NCI-H128 (cell line): ENCODE results near the gene EPHB1.

Source experiments
- DNase-seq: peaks from one replicate; lab custom pipeline; 2025; ENCODE audit not compliant: unreplicated experiment; lab: John Stamatoyannopoulos, UW

Gene EPHB1

DNA sequence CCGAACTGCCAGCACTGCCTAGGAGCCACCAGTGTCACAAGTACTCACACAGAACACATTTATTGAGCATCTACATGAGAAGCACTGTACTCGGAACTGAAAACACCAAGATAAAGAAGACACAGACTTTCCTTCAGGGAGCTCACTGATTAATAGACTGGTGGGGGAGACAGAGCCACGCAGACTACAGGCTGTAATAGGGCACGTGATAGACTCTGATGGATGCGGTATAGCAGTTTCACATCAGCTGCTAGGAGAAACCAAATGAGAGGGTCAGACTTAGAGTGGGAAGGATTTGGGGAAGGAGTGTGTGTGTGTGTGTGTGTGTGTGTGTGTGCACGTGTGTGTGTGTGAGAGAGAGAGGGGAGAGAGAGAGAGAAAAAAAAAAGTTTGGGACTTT lies 12.1 kb downstream of the EPHB1 start:
- no peak for DNase-seq

DNA sequence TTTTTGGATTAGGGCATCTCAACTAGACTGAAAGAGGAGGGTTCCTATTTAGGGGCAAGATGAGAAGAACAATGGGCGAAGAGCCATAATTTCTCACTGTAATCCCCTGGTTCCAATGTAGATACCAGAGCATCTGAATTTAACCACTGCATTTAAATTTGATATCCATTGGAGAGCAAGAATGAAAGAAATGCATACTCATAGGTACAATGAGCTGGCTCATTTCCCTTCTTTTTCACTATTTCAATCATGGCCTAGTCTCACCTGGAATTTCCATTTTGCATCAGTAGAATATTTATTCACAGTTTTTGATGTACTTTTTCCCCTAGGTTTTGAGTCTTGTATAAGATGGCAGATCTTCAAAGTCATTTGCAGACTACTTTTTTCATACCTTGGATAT lies 13.8 kb downstream of the EPHB1 start:
- DNase-seq = no peak

DNA sequence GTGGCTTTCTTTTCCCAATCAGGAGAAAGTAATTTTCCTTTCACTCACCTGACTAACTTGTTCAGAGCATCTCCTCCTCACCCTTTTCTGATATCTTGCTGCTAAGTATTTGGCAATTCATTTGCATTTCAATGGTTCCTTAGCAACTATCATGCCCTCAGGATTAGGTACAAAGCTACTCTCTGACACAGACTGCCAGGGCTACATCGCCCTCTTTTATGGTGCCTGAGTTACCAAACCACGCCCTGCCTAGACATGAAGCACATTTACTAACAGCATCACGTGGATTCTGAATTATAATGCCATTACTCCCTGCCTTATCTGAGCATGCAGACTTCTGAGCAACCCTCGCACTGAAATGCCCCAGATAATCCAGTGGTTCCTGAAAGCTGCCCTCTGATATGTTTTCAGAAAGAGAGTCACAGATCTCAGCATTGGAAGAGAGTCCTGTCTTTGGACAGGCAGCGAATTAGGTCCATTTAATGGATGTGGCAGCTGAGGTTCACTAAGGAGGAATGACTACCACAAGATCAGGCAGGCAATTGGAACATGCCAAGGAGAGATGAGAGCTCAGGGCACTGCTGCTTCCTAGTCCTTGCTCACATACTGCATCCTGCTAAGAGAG lies 14.5 kb downstream of the EPHB1 start:
- DNase-seq = no peak

DNA sequence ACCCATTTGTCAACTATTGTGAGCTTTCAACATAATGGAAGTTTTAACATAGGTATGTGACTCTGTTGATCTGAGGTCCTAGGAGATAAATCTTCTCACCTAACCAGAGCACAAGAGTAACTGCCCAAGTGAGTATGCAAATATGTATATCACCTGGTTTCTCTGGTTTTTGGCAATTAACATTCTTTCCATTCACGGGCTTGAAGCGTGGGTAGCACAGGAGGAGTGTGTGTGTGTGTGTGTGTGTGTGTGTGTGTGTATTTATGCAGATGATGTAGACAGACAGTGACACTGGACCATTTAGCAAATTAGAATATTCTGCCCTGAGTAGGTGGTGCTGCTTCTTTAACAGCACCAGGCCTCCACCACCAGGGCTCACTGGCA lies 15.0 kb downstream of the EPHB1 start:
- DNase-seq = no peak

DNA sequence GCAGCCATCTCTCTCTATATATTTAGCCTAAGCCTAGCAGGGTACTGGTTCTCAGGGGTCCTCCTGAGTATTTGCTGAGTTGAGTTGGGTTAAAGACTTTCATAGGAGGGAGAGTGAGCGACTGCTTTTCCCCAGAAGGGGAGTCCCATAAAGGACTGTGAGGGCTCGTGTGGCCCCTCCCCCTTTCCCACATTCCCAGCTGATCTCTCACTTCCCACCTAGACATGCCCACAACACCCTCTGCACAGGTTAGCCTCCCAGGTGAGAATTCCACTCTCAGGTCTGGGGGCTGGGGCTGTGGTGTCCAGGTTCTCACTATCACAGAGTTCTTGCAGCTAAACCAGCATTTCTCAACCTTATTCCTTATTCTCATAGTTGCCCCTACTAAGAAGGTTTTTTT lies 15.8 kb downstream of the EPHB1 start:
- no peak for DNase-seq

DNA sequence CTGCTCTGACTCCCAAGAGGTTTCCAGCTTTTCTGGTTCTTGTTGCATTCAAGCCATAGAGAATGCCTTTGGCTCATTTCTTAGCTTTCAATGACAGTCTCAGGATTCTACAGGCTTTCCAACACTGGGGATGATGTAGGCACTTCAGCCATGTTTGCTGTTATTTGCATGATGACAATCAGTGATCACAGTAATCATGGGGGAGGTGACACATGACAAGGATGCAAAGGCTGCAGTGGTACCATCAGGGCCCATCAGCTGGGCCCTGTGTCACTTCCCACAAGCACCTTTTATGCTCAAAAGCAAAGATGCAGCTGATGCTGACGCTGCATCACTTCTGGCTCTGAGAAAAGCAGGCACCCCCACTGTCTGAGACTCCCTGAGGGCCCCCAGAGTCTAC lies 18.6 kb downstream of the EPHB1 start:
- no peak for DNase-seq

DNA sequence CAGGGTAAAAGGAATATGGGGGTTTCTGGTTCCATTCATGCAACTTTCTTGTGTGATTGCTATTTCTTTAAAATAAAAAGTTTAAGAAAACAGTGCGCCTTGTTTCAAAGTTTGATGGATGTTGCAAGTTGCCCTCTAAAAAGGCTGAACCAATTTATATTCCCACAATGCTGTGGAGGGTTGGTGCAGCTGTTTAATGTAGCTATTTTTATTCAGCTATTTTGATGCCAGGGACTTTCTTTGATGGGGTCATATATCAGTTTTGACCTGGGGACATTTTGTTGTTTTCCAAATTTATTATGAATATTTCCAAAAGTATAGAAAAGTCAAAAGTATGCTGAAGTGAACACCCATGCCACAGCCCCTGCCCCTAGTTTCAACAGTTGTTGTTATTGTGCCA lies 20.5 kb downstream of the EPHB1 start:
- no peak for DNase-seq

DNA sequence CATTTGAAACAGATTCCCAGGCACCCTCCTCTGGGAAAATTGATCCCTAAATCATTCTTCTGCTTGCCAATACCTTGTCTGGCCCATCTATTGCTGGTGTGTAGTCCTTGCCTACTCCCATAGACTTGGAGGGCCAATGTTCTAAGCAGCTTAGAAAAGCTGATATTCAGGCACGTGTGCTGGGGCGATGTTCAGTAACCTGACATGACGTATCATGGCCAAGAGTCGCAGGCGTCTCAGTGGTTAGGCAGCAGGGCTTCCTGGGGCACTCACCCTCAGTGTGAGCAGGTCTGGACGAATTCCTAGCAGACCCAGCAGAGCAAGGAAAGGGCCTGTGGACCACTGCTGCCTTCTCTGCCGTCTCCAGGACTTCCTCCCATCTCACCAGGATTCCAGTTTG lies 21.6 kb downstream of the EPHB1 start:
- DNase-seq = no peak

DNA sequence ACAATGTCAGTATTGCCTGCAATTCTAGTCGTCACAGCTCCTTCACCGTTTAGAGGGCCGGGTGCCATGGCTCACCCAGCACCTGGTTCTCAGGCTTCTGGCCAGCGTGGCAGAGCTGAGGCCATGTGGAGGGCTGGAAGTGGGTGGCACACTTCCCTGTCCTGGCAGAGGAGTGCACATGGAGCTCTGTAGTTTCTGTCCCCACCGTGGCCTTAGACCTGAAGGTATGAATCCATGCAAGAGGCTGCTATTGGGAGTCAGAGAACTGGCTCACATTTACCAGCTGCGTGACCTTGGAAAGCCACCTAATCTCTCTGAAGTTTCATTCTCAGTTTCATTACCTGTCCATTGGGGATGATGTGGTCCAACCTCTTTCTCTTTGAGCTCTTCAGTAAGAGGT lies 22.2 kb downstream of the EPHB1 start:
- DNase-seq = no peak

DNA sequence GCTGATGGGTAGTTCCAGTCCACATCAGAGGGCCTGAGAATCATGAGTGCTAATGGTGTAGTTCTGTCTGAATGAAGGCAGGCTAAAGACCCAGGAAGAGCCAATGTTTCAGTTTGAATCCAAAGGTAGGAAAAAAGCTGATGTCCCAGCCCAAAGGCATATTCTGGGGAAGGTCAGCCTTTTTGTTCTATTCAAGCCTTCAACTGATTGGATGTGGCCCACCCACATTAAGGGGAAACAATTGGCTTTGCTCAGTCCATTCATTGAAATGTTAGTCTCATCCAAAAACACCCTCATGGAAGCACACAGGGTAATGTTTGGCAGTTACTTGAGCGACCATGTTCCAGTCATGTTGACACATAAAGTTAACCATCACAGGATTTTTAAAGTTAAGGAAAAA lies 25.9 kb downstream of the EPHB1 start:
- no peak for DNase-seq

DNA sequence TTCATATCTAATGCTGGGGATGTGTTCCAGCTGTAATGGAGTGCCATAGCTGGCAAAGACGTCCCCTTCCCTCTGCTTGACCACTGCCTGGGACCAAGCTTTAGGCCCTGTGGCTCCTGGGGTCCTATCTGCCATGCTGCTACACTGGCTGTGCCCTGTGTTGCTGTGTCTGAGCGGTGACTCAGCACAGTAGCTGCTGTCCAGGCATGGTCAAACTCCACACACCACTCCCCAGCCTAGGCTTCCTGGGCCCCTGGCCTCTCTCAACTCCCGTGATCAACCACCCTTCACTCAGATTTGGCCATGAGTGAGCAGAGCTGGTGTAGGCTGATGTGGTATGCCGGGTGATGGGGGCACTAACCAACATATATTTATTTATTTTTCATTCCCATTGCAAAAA lies 27.0 kb downstream of the EPHB1 start:
- DNase-seq = no peak

DNA sequence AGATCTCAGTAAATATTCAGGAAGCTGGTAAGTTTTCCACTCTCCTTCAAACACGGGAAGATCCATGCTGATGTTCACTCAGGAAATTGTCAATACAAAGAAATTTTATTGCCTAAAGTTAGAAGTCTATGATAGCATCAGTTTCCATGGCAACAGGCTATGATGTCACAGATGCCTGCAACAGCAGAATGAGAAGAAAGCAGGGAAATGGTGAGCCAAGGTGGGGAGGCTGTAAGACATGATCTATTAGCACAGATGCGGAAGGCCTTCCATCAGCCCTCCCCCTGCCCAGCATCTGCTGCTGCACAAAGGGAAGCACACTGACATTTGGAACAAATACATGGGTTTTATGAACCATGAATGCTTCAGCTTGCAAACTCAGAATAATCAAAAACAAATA lies 28.6 kb downstream of the EPHB1 start:
- DNase-seq = no peak

DNA sequence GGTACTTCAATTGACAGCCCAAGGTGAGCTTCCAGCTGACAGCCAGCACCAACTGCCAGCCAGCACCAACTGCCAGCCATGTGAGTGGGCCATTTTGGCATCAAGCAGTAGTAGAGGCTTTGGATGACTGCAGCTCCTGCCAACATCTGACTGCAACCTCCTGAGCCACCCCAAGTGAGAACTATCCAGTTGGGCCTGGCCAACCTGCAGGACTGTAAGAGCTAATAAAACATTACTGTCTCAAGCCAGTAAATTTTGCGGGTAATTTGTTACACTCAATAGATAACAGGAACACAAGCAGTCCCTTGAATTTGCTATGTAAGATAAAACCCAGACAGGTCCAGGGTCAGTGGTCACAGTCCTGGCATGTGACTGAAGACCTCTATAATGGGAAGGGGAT lies 29.7 kb downstream of the EPHB1 start:
- no peak for DNase-seq

DNA sequence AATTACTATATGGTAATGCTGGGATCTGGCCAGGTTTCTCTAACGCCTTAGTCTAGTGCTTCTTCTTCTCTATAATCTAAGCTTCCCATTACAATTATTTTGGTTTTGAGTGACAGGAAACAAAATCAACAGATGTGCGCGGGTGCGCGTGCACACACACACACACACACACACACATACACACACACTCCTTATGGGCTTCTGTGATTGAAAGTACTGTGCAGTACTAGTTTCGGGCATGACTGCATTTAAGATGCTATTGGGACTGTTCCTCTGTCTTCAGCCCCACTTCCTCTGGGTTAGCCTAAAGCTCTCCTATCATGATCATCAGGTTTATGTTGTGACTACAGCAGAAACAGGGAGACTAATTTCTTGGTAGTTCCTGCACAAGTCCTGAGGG lies 32.2 kb downstream of the EPHB1 start:
- DNase-seq = no peak

DNA sequence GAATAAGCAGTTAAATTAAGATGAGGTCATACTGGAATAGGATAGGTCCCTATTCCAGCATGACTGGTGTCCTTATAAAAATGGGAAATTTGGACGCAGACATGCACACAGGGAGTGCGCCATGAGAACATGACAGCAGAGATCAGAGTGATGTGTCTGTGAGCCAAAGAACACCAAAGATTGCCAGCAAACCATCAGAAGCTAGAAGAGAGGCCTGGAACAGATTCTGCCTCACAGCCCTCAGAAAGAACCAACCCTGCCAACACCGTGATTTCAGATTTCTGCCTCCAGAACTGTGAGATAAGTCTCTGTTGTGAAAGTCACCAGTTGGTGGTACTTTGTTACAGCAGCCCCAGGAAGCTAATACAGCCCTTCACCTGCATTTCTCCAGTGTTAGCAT lies 34.7 kb downstream of the EPHB1 start:
- DNase-seq = no peak

DNA sequence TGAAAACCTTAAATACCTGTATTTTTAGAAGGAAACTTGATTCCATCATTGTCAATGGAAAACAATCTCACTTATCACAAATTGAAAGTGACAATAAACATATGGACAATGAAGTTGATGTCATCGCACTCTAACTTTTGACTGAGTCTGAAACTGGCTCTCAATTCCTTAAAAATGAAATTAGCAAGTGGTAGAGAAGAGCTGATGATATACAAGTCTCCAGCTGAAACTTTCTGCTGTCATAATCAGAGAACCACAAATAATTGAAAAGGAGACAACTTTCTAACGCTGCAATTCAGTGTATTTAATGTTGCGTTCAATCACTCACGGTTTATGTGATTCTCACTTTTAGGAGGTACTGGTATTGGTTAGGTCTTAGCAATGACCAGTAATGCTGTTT lies 37.5 kb downstream of the EPHB1 start:
- DNase-seq = no peak

DNA sequence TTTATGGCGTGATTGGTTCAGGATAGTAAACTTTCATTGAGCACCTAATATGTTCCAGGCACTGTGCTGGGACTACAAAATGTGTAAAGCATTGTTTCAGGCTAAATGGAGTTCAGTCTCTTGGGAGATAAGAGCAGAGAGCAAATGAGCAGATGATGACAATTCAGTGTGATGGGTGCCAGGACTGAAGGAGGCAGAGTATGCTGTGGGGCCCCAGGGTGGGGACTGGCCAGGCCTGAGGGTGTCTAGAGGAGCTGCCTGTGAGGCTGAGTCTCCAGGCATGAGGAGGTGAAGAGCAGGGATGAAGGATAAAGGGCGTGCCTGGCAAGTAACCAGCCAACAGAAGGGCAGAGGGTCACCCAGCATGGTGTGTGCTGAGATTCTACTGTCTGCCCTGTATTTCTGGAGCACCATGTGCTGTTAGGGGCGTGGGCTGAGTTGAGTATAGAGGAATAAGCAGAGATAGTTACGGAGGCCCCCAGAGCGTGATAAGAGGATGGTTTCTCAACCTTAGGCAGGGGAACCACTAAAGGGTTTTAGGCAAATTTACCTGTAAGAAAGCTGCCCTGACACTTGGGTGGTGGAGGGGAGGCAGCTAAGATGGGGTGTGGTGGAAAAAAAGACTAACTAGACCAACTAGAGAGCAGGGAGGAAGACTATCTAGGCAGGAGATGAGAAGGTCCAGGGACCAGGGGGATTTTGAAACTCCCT lies 38.5 kb downstream of the EPHB1 start:
- no peak for DNase-seq

DNA sequence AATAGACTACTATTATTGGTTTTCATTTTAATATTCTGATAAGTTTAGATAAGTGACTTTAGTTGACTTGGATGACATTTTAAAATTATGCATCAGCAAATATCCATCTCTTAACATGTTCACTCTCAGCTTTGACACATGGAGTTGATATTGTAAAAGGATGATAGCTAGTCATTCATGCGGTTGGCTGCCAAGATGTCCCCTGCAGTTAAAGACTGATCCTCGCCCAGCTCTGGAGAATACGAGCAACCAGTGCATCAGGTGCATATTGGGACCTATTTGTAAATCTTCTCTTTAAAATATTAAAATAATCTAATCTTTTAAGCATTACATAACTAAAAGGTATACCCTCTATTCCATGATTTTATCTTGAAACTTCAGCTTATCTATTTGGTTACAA lies 41.9 kb downstream of the EPHB1 start:
- no peak for DNase-seq

DNA sequence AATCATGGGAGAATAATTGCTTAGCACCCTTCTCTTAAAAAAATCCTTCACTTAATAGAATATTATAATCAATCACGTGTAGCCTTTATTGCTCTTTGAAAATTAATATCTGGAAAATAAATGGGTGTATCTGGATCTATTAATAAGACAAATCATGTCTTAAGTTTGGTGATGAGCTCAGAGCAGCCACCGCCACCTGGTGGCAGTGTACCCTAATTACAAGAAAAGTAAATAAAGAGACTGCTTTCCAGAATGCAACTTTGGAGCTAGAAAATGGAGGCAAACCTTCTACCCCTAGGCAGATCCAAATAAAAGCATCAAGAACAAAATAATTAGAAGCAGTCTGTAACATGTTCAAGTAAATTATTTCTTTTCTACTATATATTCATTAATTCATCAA lies 43.5 kb downstream of the EPHB1 start:
- no peak for DNase-seq

DNA sequence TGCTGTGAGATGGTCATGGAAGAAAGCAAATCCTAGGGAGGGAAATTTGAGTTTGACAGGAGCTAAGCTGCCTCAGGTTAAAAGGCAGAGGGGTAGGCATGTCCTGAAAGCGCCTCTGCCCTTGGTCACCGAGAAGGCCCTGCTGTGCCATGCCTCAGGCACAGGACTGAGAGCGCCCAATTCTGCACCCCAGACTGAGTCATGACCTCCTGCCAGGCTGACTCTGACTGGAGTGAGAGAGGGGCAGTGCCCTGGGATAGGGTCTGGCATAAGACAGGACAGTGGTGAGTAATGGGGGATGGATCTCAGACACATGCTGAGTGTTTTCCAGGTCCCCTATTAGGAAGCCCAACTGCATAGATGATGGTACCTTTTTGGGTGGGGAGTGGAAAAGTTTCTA lies 44.4 kb downstream of the EPHB1 start:
- no peak for DNase-seq

DNA sequence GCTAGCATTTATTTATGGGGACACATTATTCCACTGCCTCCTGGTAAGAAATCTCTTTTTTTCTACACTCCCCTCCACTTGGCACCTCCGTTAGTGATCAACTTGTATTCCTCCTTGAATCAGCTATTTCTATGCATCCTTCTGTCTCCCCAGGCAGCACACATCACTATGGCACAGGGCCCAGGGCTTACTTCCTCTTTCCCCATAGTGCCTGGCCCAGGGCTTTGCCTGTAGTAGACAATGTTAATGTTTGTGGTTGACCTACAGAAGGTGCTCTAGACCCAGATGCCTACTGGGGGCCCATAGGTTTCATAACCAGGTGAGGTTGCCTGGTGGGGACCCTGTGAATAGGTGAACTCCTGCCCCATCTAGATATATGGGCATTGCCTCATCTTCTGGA lies 44.9 kb downstream of the EPHB1 start:
- no peak for DNase-seq

DNA sequence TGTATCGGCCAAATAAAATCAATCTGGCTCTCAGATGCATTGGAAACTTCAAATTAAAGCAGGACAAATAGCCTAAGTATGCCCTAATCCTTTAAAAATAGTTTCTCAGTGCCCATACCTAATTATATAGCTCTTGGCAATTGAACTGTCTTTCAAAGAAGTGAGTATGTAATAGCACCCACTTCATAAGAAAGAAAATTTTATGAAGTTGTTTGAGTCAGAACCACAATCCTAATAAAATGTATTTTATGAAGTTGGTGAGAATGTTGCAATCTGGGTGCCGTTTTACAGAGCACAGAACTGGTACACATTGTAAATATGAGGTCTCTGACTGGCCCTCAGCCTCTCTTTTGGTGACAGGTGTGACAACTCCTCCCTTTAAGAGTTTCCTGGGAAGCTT lies 45.4 kb downstream of the EPHB1 start:
- DNase-seq = no peak

DNA sequence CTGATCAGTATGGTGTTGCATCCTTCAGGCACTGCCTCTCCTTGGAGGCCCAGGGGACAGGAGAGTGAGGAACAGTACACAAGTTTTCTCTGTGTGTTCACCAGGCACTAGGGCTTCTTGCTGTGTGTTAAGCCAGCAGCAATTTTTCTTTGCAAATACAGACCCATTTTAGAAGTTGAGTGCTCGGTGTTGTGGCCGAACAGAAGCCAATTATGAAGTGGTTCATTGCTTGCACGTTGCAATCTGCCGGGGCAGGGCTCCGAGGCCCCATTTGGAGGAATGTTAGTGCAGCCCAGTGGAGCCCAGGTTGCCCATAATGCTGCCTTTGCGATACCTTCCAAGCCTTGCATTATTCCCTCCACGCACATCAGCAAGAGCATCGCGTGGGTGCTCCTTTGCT lies 51.0 kb downstream of the EPHB1 start:
- no peak for DNase-seq
